GM21528 (cell line): Measurements from ENCODE around the gene MCM9.
A peak's percentile ranks its signal among the peaks of the same experiment; 100 is the strongest.

Experiments used
- ATAC-seq: cut with Tn5 transposase; IDR thresholded peaks from one replicate; pipeline ENCODE4 v1.9.1; 2021; ENCODE audit warnings: mild to moderate bottlenecking, moderate library complexity; ENCODE audit not compliant: unreplicated experiment, low FRiP score

MCM9 gene

DNA sequence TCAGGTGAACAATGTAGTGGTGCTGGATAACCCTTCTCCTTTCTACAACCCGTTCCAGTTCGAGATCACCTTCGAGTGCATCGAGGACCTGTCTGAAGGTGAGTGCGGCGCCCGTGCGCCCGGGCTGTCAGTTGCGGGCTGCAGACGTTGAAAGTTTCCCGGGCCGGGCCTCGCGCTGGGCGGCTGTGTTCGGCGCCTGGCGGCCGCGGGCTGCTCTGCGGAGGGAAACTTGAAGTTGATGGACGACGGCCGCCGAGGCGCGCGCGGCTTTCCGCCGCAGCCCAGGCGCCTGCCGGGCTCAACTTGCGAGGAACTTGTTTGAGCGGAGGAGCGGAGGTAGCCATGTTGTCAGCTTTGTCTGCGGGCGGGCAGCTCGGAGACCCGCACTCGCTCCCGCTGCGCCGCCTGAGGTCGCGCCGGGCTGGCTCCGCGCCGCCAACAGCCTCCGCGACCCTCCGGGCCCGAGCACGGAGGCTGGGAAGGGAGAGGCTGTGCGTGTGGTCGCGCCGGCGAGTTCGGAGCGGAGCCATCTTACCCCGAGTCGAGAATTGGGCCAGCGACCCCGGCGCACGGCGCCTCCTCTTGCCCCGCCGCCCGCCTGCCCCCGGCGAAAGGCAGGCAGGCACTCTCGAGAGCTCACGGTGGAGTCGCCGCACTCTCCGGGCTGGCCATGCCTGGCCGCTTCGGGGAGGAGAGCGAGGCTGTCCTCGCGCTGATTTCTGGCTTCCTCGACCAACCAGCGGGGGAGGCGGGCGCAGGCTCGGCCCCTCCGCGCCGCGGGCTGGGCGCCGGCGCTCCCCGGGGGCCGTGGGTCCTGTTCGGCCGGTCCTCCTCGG is 40.3 kb downstream of the MCM9 start:
- peak; percentile 35 for ATAC-seq

GRCh38 chr6:118893807-118894424 is 41.0 kb downstream of the MCM9 start, which contains the start of gene ASF1A:
Gene ASF1A, plus strand, starts transcription at chr6:118894152. Its CDS starts 262 bp downstream, at chr6:118894414.
- peak; percentile 75 for ATAC-seq

DNA sequence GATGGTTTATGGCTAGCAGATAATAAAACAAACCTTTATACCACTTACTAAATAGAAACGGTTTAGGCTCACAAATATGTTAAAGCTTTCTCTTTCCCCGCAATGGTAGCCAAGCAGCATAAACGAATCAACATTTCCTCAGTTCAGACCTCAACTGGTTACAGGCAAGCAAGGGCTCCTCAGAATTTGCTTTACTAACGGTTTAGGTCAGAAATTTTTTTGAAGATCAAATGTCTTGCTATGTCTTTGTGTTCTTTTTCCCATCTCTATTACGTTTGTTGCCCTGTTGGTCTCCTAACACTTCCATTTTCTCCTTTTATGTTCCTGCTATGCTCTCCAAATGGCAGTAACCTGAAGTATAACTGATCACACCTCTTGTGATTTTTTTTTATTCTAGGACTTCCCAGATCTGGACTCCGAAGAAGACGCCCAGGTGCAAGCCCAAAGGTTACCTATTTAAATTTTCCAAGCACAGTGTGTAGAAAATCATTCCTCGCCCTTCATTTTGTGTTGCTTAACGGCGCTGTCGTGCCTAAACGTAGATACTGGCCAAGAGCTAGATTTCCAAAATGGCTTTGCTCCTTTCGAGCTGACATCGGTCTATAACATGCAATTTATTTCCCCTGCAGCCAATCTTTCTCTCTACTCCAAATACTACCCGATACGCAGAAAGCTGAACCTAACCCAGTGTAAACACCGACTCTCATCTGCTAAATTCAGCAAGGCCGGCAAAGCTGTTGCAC is 41.7 kb downstream of the MCM9 start:
- ATAC-seq, result peak; percentile 18

DNA sequence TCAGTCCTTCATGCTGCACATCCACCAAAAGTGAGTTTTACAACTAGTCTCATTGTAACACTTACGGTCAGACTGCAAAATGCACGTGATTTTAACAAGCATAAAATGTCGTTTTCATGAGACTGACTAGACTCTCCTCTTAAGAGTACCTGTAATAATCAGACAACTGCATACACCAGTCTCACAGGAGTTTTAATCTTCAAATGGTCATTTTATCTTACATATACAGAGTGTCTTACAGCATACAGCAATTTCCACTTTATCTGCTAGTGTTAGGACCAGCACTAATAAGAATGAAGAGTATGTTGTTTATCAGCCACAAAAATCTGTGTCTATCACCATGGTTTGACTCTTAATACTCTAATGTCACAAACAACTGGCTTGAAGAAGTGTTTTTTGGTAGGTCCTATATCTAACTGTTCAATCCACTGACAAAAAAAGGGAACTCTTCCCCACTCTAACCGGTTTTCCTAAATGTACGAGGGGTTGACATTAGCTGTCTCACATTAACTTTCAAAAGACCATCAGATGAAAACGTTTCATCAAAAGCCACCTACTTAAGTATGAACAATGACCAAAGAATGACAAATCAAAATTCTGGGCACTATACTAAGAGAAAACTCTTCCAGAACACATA is 42.5 kb downstream of the MCM9 start:
- no peak for ATAC-seq

DNA sequence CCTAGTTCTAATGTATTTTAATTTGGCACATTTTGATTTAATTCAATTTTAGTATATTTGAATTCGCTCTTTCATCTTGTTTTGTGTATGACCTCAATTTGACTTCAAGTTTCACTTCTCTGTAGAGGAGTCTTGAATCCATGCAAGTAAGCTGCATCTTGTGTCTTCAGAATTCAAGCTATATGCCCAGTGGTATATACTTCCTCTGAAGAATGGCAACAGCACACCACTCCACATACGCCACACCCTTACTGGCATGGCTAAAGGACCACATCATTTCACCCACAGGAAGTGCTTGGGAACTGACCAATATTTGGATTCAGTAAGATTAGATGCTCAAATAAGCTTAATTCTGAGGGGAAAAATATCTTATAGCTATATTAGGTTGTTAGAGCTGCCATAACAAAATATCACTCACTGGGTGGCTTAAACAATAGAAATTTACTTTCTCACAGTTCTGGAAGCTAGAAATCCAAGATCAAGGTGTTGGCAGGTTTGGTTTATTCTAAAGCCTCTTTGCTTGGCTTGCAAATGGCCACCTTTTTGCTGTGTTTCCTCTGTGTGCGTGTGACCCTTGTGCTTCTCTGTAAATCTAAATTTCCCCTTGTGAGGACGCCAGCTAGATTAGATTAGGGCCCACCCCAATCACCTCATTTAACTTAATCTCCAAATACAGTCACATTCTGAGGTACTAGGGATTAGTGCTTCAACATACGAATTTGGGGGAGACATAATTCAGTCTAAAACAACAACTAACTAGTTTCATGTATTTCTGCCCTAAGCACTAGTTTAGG is 43.8 kb downstream of the MCM9 start:
- ATAC-seq, result no peak

DNA sequence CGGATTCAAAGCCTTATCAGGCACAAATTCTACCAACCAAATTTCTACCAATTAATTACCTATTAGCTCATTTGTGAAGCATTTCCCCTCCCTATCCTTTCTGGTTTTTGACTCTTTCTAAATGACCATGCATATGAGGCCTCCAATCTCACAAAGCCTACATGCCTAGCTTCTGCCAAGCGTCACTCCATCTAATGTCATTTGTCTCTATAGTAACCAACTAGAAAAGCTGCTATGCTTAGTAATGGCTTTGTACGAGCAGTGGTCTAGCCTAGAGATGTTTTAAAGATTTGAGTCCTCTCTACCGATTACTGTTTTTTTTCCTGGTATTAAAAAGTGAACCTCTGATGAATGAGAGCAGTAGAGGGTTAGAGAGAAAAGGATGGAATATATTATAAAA is 45.8 kb downstream of the MCM9 start:
- no peak for ATAC-seq

- no peak for ATAC-seq
These were observed 48.3 kb downstream of the MCM9 start for GRCh38 chr6:118886641-118887040.

GRCh38 chr6:118882314-118882905 is 52.5 kb downstream of the MCM9 start:
- ATAC-seq, result no peak

DNA sequence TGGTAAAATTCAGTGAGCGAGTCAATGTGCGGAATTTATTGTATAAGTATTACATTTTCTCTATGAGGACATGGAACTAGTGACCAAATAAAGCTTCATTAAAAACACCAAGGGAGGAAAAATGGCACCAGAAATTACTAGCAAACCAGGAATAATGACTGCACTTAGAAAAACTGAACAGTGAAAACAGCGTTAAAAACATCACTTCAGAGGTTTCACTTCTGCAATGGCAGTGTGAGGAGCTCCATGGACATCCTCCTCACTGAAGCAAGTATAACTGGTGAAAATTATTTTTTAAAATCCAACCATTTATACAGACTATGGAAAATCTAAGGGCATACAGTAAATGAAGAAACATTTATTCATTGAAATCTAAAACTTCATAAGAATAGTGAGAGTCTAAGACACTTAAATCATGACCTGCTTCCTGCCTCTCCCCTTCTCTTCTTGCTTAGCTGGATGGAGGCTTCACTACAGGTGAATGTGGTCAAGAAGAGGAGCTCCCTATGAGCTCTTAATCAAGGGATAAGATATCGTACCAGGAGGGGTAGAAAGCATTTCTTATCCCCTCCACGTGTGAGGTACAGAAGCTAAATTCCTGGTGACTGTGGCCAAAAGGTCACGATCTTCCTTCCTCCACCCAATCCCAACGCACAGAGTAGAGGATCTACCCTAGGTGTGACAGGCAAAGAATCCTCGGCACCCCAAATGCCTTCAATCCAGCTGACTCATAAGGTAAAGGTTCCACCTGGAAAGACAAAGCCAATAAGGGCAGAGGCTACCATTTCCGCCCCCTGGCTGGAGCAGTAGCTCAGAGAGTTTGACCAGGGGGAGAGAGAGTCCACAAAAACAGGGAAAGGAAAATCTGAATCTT is 53.3 kb downstream of the MCM9 start:
- peak; percentile 87 for ATAC-seq

DNA sequence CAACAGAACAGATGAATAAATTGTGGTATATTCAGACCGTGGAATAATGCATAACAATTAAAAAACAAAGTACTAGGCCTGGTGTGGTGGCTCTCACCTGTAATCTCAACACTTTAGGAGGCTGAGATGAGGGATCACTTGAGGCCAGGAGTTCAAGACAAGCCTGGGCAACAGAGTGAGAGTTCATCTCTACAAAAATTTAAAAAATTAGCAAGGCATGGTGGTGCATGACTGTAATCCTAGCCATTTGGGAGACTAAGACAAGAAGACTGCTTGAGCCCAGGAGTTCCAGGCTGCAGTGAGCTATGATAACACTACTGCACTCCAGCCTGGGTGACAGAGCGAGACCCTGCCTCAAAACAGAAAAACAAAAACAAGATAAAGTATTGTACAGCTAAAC is 57.2 kb downstream of the MCM9 start:
- ATAC-seq, result no peak

DNA sequence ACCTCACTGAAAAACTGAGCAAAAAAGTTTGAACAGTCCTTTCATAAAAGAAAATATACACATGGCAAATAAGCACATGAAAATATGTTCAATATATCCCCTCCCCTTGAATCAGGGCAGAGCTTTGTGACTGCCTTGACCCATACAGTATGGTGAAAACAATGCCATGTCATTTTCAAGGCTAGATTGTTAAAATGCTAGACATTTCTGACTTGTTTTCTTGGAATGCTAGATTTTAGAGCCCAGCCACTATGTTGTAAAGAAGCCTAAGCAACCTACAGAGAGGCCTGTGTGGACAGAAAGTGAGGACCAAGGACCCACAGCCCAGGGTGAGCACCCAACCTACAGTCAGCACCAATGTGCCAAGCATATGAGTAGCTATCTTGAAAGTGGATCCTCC is 58.1 kb downstream of the MCM9 start:
- no peak for ATAC-seq

GRCh38 chr6:118876198-118876597 is 58.8 kb downstream of the MCM9 start:
- no peak for ATAC-seq

DNA sequence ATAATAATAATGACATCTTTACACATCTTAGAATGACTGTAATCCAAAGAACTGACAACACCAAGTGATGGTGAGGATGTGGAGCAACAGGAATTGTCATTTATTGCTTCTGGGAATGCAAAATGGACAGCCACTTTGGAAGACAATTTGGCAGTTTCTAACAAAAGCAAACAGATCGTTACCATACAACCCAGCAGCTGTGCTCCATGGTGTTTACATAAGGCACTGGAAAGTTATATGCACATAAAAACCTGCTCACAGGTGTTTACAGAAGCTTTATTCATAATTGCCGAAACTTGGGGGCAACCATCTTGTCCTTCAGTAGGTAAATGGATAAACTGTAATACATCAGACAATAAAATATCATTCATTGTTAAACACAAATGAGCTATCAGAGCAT is 59.3 kb downstream of the MCM9 start:
- ATAC-seq, result no peak

DNA sequence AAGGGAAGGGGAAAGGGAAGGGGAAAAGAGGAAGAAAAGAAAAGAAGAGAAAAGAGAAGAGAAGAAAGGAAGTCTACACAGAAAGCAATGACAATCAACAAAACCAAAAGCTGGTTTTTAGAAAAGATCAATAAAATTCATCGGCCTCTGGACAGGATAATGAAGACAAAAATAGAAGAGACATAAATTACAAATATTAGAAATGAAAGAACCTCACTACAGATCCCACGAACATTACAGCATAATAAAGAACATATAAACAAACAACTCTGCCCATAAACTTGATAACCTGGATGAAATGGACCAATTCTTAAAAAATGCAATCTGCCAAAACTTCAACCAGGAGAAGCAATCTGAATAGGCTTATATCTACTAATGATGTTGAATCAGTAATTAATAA is 61.7 kb downstream of the MCM9 start:
- no peak for ATAC-seq

DNA sequence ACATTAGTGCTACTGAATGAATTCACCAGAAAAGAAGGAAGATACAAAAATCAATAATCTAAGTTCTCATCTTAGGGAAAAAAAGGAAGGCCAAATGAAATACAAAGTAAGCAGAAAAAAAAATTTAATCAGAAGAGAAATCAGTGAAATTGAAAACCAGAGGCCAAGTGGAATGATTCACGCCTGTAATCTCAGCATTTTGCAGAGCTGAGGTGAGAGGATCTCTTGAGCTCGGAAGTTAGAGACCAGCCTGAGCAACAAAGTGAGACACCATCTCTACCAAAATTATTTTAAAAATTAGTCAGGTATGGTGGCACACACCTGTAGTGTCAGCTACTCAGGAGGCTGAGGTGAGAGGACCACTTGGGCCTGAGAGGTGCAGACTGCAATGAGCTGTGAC is 62.2 kb downstream of the MCM9 start:
- no peak for ATAC-seq

- ATAC-seq, result no peak
These were observed 62.6 kb downstream of the MCM9 start for GRCh38 chr6:118872318-118872717.

DNA sequence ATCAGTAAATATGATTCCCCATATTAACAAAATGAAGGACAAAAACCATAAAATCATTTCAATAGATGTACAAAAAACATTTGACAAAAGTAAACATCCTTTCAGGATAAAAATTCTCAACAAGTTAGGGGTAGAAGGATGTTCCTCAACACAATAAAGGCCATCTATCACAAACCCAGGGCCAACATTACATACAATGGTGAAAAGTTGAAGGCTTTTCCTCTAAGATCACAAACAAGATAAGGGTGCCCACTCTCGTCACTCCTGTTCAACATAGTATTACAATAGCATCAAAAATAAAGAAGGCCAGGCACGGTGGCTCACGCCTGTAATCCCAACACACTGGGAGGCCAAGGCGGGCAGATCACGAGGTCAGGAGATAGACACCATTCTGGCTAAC is 63.6 kb downstream of the MCM9 start:
- ATAC-seq, result no peak

DNA sequence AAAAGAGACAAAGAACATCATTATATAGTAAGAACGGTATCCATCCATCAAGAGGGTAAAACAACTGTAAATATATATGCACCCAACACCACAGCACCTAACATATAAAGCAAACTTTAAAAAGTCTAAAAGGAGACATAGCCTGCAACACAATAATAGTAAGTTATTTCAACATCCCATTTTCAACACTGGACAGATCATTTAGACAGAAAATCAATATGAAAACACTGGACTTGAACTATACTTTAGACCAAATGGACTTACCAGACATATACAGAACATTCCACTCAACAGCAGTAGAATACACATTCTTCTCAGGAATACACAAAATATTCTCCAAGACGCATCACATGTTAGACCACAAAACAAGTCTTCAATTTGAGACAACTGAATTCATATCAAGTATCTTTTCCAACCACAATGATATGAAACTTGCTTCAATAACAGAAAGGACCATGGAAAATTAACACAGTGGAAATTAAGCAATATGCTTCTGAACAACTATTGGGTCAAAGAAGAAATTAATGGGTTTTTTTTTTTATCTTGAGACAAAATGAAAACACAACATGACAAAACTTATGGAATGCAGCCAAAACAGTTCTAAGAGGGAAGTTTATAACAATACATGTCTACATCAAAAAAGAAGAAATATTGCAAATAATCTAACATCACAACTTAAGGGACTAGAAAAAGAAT is 64.9 kb downstream of the MCM9 start:
- no peak for ATAC-seq
